NCI-H2196 treated with DMSO at 0.1 percent for 48 hours (cell line): Measurements from ENCODE around the gene LINGO1.

ENCODE experiments used
- DNase-seq: peaks from one replicate; lab custom pipeline; 2025; ENCODE audit not compliant: unreplicated experiment; lab: John Stamatoyannopoulos, UW

Gene LINGO1

DNA sequence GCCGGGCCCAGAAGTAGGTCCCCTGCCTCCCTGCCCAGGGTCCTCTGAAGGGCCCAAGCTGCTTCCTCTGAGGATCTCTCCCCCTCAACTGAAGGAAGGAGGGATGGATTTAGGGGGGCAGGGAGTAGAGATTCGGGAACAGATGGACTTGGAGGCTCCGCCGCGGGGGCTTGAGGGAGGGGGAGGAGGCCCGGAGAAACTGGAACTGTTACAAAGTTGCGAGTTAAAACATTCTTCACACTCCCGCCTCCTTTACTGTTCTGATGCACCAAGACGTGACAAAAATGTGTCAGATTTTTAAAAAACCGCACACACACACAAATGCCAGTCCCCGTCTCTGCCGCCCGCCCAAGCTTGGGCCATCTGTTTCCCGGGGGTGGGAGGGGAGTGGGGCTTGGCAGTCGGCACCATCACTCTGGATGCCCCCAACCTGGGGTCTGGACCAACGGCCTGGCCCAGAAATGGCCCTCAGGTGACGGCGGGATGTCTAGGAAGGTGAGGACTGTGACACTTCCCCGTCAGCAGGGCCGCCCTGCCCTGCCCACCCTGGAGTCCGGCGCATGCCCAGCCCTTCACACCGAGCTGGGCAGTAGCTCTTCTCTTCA, 25.0 kb upstream of the LINGO1 start:
- no peak for DNase-seq

DNA sequence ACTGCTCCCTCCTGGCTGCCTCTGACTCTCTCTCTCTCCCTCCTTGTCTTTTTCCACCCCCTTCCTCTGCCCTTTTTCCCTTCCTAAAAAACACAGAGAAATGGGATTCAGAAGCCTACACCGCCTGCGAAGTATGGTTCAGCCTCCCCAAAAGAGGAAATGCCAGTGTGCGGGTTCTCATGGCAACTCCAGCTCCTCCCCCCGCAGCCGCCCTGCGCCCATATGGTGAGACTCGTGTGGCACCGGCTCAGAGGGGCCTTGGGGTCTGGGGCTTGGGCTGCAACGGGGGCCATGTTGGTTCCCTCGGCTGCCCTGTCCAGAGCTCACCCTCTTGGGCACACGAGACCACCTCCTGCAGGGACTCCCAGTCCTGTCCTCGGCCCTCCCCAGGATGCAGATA, 23.6 kb upstream of the LINGO1 start:
- DNase-seq = no peak

DNA sequence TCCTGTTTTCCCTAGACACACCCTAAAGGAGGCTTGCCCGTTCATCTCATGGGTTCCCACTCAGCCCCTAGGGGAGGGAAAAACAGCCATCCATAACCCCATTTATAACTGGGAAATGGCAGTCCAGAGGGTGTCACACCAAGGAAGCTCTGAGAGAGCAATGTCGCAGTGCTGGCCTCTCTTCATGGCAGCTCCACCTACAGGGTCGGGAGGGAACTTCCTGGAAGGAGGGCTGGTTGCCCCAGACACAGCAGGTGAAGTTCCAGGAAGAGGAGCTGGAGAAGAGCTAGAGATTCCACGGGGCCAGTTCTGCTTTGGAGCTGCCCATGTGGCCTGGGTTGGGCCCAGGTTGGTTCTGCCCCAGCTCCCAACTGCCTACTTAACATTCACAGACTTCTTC, 22.3 kb upstream of the LINGO1 start:
- DNase-seq = no peak

DNA sequence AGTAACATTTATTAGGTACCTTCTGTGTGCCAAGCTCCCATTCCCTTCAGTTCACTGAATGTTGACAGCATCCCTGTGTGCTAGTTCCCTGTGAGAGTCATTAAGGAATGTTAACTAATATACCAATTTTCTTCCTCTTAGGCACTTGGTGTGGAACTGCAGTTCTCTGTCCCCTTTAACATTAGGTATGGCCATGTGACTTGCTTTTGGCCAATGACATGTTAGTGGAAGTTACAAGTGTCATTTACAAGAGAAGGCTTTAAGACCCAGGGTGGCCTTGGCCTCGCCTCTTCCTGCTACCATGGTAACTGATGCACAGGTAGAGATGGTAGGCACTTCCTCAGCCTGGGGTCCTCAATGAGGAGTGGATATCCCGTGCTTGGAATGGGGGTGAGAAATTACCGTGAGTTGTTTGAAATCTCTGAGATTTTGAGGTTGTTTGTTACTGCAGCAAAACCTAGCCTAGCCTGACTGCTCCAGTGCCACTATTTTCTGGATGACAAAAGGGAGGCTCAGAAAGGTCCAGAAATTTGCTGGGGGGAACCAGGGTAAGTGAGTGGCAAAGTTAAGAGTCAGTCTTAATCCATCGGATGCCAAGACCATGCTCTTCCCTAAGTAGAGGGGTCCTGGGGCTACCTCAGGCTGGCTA, 21.2 kb upstream of the LINGO1 start:
- DNase-seq = no peak

DNA sequence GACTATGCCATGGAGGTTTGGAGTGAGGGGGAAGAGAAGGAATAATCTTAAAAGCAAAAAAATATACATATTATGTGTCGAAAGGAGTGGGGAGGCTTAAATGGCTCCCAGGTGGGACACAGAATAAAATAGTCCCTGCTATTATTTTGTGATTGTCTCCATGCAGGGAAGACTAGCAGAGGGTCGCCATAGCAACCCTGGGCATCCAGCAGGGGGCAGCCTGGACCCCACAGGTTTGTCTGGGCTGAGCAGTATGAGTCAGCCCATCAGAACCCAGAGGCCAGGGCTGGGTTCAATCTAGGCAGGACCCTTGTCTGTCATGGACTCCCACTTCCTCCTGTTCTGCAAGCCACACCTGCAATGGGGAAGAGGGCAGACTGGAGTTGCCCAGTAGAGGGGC, 17.6 kb upstream of the LINGO1 start:
- no peak for DNase-seq

DNA sequence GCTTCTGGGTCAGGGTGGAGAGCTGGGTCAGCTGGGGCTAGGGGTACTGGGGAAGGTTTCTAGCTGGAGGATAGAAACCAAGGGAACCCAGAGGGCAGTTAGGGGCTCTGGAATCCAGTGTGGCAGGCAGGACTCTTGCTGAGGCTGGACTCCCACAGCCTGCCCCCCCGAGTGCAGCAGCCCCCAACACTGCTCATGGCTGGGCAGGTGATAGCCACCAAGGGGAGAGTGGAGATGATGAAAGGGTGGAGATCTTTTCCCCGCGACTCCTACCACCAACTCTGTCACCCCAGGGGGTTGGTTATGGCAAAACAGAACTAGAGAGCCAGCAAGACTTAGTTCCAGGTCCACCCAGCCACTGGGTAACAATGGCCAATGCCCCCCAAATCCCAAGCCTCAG, 16.9 kb upstream of the LINGO1 start:
- DNase-seq = no peak

DNA sequence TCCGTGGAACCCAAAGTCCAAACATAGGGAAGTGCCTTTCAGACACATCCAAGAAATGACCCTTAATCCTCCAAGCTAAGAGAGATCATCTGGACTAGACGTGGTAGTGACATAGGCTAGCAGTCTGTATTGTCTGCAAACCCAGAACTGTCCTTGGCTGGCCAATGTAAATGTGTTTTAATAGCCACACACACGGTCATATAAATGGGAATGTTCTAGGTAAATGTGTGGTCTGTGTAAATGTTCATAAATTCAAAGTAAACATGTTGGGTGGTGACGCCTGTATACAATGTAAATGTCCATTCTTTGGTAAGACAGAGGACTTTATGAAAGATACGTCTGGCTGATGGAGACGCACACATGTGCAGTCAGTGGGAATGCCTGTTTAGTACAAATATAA, 16.3 kb upstream of the LINGO1 start:
- no peak for DNase-seq

DNA sequence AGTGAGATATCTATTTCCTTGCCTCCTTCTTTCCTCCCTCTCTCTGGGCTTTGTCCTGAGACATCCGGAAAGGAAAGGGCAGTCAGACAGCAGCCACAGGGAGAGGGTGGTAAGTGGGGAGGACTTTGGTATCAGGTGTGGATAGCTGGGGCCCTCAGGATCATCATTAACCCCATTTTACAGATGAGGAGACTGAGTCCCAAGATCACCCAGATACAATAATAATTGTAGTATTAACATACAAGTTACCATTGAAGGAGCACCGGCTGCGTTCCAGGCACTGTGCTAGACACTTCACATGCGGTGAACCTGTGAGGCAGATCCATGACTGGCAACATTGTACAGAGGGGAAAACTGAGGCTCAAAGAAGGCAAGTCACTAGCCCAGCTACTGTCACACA, 15.2 kb upstream of the LINGO1 start:
- no peak for DNase-seq

DNA sequence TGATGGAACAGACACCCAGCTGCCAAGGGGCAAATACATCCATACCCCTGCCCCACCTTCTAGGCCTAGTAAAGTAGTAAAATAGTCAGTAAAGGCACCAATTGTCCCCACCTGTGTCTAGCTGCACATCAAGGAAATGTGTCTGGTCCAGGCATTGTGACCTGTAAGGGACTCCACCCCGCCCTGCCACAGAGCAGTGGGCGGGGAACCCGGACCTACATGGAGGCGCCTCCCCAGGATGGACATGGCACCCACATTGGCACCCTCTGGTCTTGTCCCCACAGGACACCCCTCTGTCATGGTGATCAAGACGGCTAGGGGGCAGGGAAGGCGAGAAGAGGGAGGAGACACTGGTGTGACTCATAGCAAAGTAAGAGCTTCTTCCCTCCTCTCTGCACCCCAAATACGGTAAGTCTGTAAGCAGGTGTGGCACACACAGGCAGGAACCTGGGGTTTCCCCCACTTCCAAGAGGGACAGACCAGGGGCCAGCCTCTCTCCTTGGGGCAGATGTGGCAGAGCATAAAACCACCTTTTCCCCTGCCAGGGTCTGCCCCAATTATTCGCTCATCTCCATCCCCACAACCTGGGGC, 13.5 kb upstream of the LINGO1 start:
- no peak for DNase-seq

DNA sequence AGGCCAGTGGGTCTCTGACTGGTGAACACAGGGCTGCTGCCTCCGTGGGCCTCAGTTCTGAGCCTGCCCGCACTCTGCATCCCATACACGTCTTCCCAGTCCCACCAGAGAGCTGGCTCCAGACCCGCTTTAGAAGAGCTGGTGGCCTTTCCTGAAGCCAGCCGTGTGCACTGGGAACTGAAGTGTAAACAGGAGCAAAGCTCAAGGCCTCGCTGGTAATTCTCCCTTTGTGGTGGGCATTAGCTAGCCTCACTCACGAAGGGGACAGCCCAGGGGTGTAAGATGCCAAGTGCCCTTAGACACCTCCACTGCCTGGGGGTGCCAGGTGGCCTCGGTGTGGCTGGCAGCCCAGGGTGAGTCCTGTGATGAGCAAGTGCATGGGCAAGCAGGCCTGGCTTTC, 12.9 kb upstream of the LINGO1 start:
- DNase-seq = no peak

DNA sequence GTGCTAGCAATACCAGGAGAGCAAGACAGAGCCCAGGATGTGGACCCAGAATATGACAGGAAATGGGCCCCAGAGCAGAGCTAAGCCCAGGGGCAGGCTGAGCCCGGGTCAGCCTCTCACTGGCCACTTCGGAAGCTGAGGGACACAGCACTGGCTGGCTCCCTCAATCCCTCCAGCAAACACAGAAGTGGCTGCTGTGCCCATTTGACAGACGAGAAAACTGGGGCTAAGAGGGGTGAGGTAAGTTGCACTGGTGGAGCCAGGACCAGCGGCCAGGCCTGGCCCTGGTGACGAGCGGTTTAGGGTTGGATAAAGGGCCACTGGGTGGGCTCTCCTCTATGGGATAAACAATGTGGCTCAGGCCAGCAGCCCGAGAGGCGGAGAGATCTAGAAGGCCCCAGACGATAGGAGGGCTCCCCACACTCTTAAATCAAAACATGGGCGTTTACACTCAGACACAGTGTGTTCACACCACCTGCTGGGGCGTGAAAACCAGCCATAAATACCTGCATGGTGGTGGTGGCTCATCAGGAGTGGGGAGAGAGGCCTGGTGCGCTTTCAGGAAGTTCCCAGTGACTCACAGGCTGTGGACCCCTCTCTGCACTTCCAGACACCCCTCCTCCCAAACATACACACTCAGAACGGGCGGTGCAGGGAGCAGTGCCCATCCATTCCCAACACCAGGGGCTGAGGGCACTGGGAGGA, 12.0 kb upstream of the LINGO1 start:
- no peak for DNase-seq

DNA sequence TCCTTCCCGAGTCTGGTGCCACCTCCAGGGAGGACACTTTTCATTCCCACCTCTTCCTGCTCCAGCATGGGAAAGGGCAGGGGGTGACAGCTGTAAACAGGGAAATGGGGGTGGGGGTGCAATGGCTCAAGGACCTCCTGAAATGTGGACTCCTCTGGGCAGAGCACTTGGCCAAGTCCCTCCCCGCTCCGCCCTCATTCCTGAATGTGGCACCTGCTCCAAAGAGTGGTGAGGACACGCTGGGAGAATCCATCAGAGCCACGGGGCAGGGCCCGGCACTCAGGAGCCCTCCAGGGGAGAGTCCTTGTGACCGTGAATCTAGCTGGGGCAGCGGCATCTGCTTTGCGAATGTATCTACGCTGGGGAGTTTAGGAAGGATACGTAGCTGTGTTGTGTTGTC, 11.1 kb upstream of the LINGO1 start:
- DNase-seq = no peak

DNA sequence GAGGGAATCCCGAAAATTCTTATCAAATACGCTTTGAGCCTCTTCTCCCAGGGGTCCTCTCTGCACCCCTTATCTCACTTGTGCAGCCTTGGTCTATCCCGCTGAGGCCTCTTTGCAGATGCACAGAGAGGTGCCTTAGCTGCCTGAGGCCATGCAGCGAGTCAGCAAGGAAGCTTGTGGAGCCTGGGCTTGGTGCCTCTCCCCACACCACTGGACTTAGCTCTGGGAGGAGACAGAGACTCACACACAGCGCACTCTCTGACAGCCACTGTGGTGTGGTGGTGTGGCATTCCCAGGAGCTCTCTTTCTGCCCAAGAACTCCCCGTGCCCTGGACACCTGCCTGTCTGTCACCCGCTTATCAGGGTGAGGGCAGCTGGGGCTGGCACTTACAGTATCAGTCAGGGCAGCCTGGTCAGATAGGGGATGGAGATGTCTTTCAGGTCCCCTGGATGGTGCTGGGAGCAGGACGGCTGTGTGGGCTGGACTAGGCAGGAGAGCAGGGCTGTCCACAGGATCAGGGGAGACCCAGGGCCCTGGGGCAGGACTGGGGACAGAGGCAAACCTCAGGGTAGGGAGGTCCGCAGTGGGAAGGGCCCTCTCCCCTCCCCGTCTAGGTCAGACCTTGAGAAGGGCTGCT, 10.2 kb upstream of the LINGO1 start:
- no peak for DNase-seq

DNA sequence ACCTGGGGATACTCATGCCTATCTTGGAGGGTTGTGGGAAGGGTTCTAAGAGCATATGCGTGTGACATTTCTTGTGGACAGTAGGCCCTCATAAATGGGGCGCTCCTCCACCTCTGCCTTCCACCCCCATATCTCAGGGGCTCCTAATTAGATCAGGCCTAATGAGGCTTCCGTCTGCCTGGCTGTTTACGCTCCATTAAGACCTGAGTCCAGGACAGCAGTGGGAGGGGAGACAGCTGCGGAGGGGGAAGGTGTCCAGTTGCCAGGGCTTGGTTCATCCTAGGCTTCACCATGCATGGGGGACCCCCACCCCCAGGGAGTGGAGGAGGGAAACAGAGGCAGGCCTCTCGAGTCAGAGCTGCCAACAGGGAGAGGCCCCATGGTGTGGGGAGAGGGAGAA, 9.3 kb upstream of the LINGO1 start:
- DNase-seq = no peak

DNA sequence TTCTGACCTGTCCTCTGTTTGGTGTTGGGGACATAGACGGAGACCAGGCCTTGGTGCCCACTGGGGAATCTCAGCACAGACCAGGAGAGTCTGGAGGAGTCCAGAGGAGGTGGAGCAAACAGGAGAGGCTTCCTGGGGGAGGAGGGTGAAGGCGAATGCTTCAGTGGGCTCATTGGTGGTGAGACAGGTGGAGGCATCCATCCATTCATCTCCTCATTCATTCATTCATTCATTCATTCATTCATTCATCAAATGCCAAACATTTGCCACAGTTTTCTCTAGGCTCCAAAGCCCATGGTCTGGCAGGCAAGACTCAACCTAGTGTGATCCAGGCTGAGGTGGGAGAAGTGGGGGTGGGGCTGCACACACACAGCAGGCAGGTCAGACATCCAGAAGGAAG, 7.9 kb upstream of the LINGO1 start:
- no peak for DNase-seq

DNA sequence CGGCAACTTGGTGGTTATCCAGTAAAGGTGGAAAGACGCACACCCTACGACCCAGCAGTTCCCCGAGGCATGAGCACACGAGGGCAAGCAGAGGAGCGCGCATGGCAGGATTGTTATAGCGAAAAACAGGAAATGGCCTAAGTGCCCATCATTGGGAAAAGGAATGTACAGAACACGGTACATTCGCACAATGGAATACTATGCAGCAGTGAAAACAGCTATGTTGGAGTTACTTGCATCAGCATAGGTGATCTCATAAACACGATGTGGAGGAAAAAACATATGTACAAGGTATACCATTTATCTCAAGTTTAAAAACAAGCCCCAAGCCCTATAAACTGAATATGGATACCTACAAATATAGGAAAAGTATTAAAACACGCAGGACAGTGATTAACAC, 6.7 kb upstream of the LINGO1 start:
- DNase-seq = no peak

DNA sequence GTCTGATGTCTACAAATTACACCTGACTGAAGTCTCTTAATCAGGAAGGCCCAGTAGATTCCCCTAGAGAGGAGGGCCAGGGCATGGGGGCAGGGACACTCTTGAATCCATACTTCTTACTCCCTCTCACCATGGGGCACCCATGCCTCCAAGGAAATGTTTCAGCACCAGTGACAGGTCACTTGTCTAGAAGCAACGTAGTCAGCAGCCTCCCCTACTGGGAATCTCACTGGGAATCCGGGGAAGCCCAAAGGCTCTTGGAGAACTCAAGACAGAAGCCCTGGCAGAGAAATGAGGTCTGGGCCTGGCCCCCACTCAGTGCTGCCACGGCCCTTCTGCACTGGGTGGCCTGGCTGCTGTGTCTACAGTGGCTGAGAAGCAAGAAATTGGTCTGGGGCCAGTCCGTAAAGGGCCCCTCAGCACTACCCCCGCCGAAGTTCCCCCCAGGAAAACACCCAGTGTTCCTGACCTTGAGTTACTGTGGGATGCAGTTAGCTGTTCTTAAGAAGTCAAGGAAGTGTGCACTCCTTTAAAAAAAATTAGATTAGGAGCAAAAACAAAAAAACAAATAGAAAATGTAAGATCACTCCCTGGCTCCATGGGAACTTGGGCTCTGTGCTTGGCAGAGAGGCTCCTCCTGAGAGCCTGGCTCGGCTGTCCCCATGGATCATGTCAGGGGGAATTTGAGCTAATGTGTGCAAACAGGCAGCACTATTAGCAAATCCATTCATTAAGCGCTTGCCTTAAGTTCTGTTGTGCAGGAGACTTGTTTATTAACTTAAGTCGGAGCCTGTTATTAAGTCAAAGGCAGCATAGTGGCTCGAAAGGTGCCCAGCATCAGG, 5.4 kb upstream of the LINGO1 start:
- DNase-seq = no peak

DNA sequence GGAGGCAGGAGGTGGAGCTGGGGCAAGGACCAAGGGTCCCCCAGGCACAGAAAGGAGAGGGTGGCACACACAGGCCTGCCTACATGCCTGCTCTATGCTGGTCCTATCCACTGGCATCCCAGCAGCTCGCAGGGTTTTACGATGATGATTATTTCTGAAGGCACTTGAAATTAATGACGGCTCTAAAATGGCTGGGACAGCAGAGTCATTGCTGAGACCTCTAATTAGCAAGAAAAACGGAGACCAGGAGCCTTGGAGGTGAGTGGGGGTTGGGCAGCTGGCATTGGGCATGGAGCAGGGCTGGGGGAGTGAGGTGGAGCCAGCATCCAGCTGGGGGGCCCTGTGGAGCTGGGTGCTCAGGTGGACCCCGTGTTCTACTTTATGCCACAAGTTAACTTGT, 3.5 kb upstream of the LINGO1 start:
- no peak for DNase-seq

DNA sequence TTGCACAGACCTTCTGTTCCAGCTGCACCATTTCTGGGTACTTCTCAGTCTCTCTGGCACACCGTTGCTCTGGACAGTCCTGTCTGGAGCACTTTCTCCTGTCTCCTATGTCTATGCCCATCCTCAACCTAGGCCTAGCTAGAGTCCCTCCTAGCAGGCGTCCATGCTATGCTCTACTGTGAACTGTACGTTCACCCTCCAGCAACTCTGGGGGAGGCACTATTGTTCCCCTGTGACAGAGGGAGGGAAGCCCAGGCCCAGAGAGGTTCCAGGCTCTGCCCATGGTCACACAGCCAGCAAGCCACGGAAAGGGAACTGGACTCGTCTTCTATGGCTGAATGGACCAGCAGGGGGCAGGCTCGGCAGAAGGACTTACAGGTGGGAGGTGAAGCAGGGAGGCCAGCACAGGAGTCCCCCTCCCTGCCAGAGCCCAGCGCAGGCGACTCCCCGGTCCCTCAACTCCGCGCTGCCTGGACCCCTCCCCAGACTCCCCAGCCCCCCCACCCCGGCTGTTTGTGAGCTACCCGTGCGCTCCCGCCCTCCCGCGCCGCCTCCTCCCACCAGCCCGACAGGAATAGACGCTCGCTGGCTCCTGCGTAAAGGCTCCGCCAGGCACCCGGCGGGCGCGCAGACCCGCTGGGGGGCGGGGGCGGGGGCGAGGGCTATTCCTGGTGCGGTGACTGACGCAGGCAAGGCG, 1.7 kb upstream of the LINGO1 start:
- peak; percentile 1 for DNase-seq

DNA sequence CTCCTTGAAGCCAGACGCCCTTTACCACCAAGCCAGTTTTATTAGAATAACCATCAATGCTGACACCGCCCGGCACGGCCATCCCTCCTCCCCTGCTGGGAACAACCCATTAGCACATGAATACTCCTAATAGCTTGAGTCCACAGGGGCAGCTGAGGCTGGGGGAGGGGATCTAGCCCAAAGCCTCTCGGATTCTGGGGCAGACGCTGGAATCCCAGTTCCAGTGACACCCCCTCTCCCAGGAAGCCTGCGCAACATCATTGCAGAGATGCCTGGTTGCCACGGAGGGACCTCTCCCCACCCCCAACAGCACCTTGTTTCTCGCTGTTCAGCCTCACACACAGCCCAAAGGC, 1.2 kb upstream of the LINGO1 start:
- no peak for DNase-seq
